Measurements from ENCODE around the gene LFNG.

DNA sequence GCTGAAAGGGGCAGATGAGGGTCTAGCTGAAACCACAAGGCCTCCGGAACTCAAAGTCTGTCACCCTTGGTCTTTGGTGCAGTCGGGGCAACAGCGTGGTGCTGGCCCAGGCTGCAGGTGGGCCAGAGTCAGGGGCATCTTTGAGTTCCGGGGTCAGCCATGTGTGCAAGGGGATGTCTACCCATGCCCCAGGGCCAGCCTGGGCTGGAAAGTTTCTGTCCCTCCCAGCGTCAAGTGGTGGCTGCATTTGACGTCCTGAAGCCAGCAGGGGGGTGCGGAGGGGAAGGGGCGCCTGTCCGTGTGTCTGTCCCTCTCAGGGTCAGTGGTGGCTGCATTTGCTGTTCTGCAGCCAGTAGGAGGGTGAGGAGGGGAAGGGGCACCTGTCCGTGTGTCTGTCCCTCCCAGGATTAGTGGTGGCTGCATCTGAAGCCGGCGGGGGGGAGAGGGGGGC lies 35.1 kb downstream of the LFNG start:
- TF ChIP-seq, protein P1, sequence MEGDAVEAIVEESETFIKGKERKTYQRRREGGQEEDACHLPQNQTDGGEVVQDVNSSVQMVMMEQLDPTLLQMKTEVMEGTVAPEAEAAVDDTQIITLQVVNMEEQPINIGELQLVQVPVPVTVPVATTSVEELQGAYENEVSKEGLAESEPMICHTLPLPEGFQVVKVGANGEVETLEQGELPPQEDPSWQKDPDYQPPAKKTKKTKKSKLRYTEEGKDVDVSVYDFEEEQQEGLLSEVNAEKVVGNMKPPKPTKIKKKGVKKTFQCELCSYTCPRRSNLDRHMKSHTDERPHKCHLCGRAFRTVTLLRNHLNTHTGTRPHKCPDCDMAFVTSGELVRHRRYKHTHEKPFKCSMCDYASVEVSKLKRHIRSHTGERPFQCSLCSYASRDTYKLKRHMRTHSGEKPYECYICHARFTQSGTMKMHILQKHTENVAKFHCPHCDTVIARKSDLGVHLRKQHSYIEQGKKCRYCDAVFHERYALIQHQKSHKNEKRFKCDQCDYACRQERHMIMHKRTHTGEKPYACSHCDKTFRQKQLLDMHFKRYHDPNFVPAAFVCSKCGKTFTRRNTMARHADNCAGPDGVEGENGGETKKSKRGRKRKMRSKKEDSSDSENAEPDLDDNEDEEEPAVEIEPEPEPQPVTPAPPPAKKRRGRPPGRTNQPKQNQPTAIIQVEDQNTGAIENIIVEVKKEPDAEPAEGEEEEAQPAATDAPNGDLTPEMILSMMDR (IDR thresholded peaks at IDR 0.05; ENCODE audit: low read depth, low read length) = no peak
- TF ChIP-seq EZH2phosphoT487 (IDR thresholded peaks at IDR 0.05; ENCODE audit: low read depth) = no peak
